Activated B cell treated with CpG ODN at 0.5 μM for 24 hours (primary cell): ENCODE measurements around the gene ANKS1B. TPM values are rescaled to one million over a fixed set of nuclear protein-coding genes. Genes with fewer than 3 reads are reported as not detected.

ENCODE experiments used
- ATAC-seq: fragments of 200-7000 bp; cut with Tn5 transposase; one replicate; pipeline ENCODE4 v1.10.0; 2021; ENCODE audit warnings: low read depth, mild to moderate bottlenecking, moderate library complexity
- CTCF ChIA-PET: fragments of 350-600 bp; sonication (Branson Sonifier 250); formaldehyde crosslinking; loops from one replicate; lab custom pipeline; 2021; ENCODE audit warnings: antibody characterized with exemption; lab: Charles Lee
- POLR2A ChIA-PET: fragments of 350-600 bp; sonication (Branson Sonifier 250); formaldehyde crosslinking; loops from one replicate; lab custom pipeline; 2021; ENCODE audit warnings: antibody characterized with exemption; lab: Charles Lee
- DNase-seq: peaks from one replicate; pipeline ENCODE4 v3.0.0; 2022
- H3K27ac Mint-ChIP-seq: one replicate; pipeline ENCODE4 v1.8.0; 2020; ENCODE audit warnings: mixed read lengths
- H3K27me3 Mint-ChIP-seq: one replicate; pipeline ENCODE4 v1.8.0; 2021; ENCODE audit warnings: mixed read lengths
- H3K36me3 Mint-ChIP-seq: one replicate; pipeline ENCODE4 v1.8.0; 2021; ENCODE audit warnings: low read depth, mixed read lengths
- H3K4me1 Mint-ChIP-seq: one replicate; pipeline ENCODE4 v1.8.0; 2021; ENCODE audit warnings: mixed read lengths
- H3K4me3 Mint-ChIP-seq: one replicate; pipeline ENCODE4 v1.8.0; 2020; ENCODE audit warnings: mild to moderate bottlenecking, mixed read lengths
- H3K9me3 Mint-ChIP-seq: one replicate; pipeline ENCODE4 v1.8.0; 2020; ENCODE audit warnings: mixed read lengths
- intact Hi-C: fragments of 100-400 bp; cut with micrococcal nuclease; formaldehyde crosslinking; loops from one replicate; pipeline ENCODE4 v1.15.1; 2024
- total RNA-seq: library from RNA; stranded (reverse); gene quantifications from 2 replicates; pipeline ENCODE4 v1.2.3, GENCODE V29; 2022
- TF ChIP-seq, protein P1 (sequence below): fragments of 200-600 bp; IDR thresholded peaks from one replicate; pipeline ENCODE4 v1.8.0; 2022; ENCODE audit warnings: antibody characterized with exemption, mild to moderate bottlenecking

ANKS1B gene
- total RNA-seq, 1 donor from 2014 or later = not detected

- no peak for ATAC-seq
- H3K4me1 Mint-ChIP-seq = no peaks in the 10 kb centered on the region
Measured at GRCh38 chr12:98955284-98955683, 1029.5 kb downstream of the ANKS1B start.

DNA sequence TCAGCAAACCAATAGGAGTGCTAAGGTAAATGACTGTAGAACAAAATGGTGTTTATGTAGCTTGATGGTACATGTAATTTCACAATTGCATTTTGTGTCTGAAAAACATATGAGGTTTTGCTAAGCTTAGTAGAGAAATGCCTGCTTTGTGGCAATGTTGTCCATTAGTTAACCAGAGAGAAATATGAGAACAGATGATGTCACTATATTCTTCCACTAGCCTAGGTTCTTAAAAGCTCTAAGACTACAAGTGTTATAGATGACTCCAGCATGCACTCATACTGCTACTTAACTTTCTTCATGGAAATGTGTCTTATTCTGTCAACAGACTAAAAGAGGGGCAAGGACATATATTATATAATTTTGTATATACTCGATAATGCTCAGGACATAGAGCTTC is 1030.2 kb downstream of the ANKS1B start:
- no peak for ATAC-seq
- DNase-seq = no peak
- ChIA-PET POLR2A (no interaction called here), CTCF (no interaction called here)
- Mint-ChIP-seq H3K4me1 (no peaks in the 10 kb centered on the region), H3K4me3 (no peak overlapping the region), H3K27ac (no peak overlapping the region), H3K9me3 (no peaks in the 10 kb centered on the region), H3K36me3 (no peaks in the 10 kb centered on the region), H3K27me3 (peaks cover 3% of the 10 kb centered on the region)
- intact Hi-C loops = no loop called here
- TF ChIP-seq, protein P1, sequence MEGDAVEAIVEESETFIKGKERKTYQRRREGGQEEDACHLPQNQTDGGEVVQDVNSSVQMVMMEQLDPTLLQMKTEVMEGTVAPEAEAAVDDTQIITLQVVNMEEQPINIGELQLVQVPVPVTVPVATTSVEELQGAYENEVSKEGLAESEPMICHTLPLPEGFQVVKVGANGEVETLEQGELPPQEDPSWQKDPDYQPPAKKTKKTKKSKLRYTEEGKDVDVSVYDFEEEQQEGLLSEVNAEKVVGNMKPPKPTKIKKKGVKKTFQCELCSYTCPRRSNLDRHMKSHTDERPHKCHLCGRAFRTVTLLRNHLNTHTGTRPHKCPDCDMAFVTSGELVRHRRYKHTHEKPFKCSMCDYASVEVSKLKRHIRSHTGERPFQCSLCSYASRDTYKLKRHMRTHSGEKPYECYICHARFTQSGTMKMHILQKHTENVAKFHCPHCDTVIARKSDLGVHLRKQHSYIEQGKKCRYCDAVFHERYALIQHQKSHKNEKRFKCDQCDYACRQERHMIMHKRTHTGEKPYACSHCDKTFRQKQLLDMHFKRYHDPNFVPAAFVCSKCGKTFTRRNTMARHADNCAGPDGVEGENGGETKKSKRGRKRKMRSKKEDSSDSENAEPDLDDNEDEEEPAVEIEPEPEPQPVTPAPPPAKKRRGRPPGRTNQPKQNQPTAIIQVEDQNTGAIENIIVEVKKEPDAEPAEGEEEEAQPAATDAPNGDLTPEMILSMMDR = no peak

More at GRCh38 chr12:98955284-98955683, 1029.5 kb downstream of the ANKS1B start:
- intact Hi-C loops = no loop called here
- no peaks in the 10 kb centered on the region for H3K36me3 Mint-ChIP-seq
- H3K9me3 Mint-ChIP-seq = peaks cover under 1% of the 10 kb centered on the region
- ChIA-PET CTCF (no interaction called here), POLR2A (no interaction called here)
- no peak overlapping the region for H3K4me3 Mint-ChIP-seq
- H3K27me3 Mint-ChIP-seq = peaks cover 3% of the 10 kb centered on the region
- DNase-seq = no peak
- no peak overlapping the region for H3K27ac Mint-ChIP-seq
- TF ChIP-seq, protein P1 = no peak

GRCh38 chr12:98951406-98951805 is 1033.3 kb downstream of the ANKS1B start:
- no peak for ATAC-seq
- CTCF ChIA-PET = no interaction called here
- H3K27me3 Mint-ChIP-seq = peaks cover 3% of the 10 kb centered on the region

GRCh38 chr12:98948343-98948949 is 1036.3 kb downstream of the ANKS1B start:
- no peak for DNase-seq
- Mint-ChIP-seq H3K4me1 (no peaks in the 10 kb centered on the region), H3K27ac (no peak overlapping the region), H3K27me3 (peaks cover 3% of the 10 kb centered on the region), H3K4me3 (no peak overlapping the region), H3K9me3 (no peaks in the 10 kb centered on the region), H3K36me3 (no peaks in the 10 kb centered on the region)
- no peak for ATAC-seq
- CTCF ChIA-PET = interaction anchor here (1.1 kb wide), 1 partner anchor 10 kb away, joined by 3 read pairs; no protein-coding TSS in a partner anchor
- intact Hi-C loops = no loop called here
- POLR2A ChIA-PET = no interaction called here
- TF ChIP-seq, protein P1 = no peak

More at GRCh38 chr12:98951406-98951805, 1033.3 kb downstream of the ANKS1B start:
- Mint-ChIP-seq H3K27ac (no peak overlapping the region), H3K36me3 (no peaks in the 10 kb centered on the region), H3K9me3 (no peaks in the 10 kb centered on the region), H3K4me3 (no peak overlapping the region), H3K4me1 (no peaks in the 10 kb centered on the region)
- POLR2A ChIA-PET = no interaction called here
- no peak for DNase-seq
- intact Hi-C loops = no loop called here
- TF ChIP-seq, protein P1 = no peak

- TF ChIP-seq, protein P1 = no peak
- intact Hi-C loops = no loop called here
- ATAC-seq (no peak), DNase-seq (no peak)
- CTCF ChIA-PET = no interaction called here
- Mint-ChIP-seq H3K27ac (no peak overlapping the region), H3K4me3 (no peak overlapping the region), H3K27me3 (no peaks in the 10 kb centered on the region), H3K9me3 (no peaks in the 10 kb centered on the region), H3K36me3 (no peaks in the 10 kb centered on the region), H3K4me1 (no peaks in the 10 kb centered on the region)
- POLR2A ChIA-PET = no interaction called here
Measured at GRCh38 chr12:98945864-98946263, 1038.9 kb downstream of the ANKS1B start.
